DOHH2 (cell line): ENCODE measurements around the gene HMCES.

Source experiments
- EZH2phosphoT487 ChIP-seq: fragments of 200-600 bp; sonication (generic); IDR thresholded peaks from 2 replicates; pipeline ENCODE4 v1.6.1; 2017; ENCODE audit warnings: borderline replicate concordance, mild to moderate bottlenecking, antibody characterized with exemption, low read length, moderate library complexity, mixed read lengths
- TF ChIP-seq, protein P1 (sequence below): fragments of 200-600 bp; sonication (generic); IDR thresholded peaks from one replicate; pipeline ENCODE4 v1.5.1; 2014; ENCODE audit warnings: antibody characterized with exemption, mild to moderate bottlenecking, low read depth, low read length; ENCODE audit not compliant: poor library complexity, severe bottlenecking

DNA sequence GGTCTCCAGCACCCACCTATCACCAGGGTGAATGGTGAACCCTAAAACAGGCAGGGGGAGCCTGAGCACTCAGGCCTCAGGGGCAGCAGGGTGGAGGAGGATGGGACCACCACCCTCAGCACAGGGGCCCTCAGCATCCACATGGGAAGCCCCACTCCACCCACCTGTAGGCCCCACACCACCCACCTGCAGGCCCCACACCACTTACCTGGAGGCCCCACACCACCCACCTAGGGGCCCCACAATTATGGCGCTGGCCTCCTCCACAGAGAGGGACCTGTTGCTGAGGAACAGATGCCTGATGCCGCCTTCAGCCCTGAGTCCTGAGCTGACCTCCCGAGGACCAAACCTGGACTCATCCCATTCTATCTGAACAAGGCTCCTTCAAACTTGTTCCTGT lies 46.7 kb downstream of the HMCES start:
- no peak for TF ChIP-seq EZH2phosphoT487
- TF ChIP-seq, protein P1, sequence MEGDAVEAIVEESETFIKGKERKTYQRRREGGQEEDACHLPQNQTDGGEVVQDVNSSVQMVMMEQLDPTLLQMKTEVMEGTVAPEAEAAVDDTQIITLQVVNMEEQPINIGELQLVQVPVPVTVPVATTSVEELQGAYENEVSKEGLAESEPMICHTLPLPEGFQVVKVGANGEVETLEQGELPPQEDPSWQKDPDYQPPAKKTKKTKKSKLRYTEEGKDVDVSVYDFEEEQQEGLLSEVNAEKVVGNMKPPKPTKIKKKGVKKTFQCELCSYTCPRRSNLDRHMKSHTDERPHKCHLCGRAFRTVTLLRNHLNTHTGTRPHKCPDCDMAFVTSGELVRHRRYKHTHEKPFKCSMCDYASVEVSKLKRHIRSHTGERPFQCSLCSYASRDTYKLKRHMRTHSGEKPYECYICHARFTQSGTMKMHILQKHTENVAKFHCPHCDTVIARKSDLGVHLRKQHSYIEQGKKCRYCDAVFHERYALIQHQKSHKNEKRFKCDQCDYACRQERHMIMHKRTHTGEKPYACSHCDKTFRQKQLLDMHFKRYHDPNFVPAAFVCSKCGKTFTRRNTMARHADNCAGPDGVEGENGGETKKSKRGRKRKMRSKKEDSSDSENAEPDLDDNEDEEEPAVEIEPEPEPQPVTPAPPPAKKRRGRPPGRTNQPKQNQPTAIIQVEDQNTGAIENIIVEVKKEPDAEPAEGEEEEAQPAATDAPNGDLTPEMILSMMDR: no peak
